Right renal cortex interstitium (tissue), 3 donors: ENCODE data around the gene MYO9A. TPM values are rescaled to one million over a fixed set of nuclear protein-coding genes. Genes with fewer than 3 reads are reported as not detected.
"Not testable (repeated sequence)": the region's sequence is repeated elsewhere in the genome, so short reads cannot be mapped to it uniquely, and the experiment has no call there.

Source experiments
- DNase-seq, 3 donors: peaks; one replicate each; pipeline ENCODE4 v3.0.0-alpha.2; 2013; ENCODE audit warnings: low read depth in 3 of 3, low spot score in 2 of 3
- polyA plus RNA-seq, 3 donors: library from polyadenylated mRNA; unstranded; fragments of 120-200 nt; gene quantifications; one replicate each; pipeline ENCODE4 v1.2.1, GENCODE V29; 2013; ENCODE audit not compliant: insufficient read length in 3 of 3

Gene MYO9A
- polyA plus RNA-seq, 3 donors: 33.3 to 37.7 (median 36.2) TPM

DNA sequence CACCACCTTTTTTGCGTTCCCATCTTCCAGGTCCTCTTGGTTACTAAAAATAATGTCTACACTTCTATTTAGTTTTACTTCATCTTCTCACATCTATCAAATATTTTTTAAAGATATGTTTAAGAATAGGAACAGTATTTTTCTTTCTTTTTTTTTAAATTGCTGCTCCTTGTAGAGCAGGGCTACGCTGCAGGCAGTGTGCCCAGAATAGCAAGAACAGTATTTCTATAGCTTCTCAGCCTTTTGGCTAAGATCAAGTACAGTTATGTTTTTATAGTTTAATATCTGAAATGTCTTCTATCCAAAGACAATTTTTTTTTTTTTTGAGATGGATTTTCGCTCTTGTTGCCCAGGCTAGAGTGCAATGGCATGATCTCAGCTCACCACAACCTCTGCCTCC is 73.0 kb downstream of the MYO9A start:
- DNase-seq: no peak

DNA sequence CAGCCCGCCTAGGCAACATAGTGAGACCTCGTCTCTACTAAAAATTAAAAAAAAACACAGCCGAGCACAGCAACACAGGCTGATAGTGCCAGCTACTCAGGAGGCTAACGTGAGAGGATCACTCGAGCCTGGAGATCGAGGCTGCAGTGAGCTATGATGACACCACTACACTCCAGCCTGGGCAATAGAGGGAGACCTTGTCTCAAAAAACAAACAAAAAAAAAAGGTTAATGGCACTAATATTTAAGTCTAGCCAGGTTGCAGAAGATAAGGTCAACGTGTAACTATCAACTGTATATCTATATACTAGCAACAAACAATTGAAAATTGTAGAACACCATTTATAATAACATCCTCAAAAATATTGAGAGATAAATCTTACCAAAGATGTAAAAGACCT is 75.1 kb downstream of the MYO9A start:
- DNase-seq: no peak

DNA sequence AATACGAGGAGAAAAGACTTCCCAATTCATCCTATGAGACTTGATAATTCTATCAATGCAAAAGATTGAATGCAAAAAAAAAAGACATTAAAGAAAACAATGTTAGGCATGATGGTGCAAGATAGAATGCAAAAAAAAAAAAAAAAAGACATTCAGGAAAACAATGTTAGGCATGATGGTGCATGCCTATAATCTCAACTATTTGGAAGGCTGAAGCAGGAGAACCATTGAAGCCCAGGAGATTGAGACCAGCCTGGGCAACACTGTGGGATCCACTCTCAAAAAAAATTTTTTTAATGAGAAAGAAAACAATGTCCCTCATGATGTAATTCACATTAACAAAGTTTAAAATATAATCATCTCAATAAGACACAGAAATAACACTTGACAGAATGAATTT is 75.9 kb downstream of the MYO9A start:
- DNase-seq: no peak

DNA sequence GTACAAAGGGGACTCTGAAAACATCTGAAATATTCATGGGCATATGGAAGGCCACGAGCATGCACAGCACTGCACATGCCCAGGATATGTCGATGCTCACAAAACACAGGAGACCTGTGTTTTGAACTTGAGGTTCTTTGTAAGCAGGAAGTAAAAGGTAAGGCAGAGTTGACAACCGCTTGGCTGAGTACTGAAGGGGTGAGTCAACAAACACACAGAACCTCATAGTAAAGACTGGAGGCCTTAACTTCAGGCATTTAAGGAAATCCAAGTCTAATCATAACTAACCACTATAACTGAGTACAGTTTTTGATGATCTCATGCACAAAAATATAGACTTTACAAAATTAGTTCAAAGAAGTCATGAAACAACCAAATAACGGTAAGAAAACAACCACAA is 80.6 kb downstream of the MYO9A start:
- DNase-seq: no peak

DNA sequence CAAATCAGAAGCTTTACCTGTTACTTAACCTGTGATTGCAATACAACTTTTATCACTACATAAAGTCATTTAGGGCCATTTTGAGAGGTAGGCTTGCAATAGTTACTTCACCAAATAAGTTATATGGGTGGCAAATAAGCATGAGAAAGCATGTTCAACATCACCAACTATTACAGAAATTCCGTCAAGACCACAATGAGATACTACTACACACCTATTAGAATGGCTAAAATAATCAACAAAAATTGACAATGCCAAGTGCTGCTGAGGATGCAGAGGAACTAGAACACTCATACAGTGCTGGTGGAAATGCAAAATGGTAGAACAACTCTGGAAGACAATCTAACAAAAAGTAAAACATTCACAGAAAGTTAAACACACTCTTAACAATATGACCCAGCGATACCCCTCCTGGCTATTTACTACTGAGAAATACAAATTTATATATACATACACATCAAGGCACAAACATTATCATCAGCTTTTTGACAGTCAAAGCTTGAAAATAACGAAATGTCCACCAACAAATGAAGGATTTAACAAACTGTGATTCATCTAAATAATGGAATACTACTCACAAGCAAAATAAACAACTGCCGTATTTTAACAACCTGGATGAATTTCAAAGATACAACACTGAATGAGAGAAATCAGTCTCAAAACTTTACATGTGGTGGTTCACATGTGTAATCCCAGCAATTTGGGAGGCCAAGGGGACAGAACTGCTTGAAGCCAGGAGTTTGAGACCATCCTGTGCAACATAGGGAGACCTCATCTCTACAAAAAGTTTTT is 82.9 kb downstream of the MYO9A start:
- no peak for DNase-seq

DNA sequence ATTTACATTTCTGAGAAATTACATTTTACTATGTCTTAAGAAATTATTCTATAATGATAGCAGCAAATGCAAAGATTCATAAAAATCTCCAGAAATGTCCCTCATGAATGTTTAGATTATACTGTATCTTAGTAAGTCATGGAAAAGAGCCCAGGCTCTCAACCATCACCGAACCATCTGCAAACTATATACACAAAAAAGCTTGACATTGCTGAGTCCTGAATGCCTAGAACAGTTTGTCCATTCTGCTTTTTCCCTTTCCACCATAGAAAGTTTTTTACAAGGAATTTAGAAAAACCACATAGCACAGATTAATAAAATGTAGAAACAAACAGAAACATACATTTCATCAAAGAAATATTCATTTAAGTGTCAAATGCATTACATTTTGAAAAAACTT is 83.6 kb downstream of the MYO9A start:
- no peak for DNase-seq

DNA sequence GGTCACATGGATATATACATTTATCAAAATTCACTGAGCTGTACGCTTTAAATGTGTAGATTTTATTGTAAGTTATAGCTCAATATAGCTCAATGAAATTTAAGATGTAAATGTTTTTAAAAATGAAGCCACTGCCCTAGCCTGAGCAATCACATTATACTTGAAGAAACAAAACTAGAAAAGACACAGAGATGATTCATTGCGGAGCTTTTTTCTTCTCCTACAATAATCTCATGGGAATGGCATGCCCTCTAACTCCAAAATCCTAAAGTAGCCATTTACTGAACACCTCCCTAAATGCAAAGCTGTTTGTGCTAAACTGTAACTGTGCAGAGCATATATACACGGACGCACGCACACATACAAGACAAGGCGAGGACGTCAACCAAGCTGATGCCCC is 84.2 kb downstream of the MYO9A start:
- no peak for DNase-seq

DNA sequence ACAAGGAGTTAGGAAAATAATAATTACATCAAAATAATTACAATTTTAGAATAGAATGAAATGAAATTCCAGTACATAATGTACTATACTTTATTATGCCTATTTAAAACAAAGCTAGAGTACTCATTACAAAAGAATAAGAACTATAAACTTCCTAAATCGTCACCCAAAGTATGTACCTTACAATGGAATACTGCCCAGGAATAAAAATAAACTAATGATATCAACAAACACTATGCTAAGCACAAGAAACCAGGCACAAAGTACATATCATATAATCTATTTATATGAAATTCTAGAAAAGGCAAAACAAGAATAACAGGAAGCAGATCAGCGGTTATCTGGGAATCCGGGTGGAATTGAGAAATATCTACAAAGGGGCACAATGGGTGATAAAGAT is 84.7 kb downstream of the MYO9A start:
- DNase-seq: no peak

DNA sequence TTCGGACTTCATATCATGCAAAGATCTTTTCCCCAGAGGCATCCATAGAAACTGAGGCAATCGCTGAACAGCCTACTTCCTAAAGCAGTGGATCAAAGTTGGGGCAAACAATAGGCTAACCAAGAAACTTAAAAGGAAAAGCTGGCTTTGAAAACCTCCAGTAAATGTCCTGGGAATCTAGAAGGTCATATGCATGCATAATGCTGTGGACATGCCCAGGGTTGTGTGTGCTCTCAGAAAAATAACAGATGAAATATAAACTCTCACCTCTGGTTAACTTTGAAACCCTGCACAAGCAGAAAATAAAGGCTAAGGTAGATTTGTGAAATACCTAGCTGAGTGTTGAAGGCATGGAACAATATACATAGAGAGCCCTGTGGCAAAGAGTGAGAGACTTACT is 96.3 kb downstream of the MYO9A start:
- no peak for DNase-seq

DNA sequence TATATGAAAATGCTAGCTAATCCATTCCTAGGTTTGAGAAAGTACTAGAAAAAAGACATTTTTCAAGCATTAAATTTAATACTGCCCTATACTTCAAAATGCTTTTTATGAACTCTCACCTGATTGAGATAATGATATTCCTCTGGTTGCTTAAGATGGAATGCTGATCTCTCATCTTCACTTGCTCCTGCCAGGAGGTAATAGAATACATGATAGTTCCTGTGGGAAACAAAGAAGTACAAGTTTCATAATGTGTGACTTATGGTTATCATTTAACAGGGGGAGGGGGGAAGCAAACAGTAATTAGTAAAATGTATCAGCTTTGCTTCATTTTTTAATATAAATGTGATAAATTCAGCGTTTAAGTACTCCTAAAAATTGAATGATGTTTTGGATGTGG is 97.2 kb downstream of the MYO9A start:
- no peak for DNase-seq

DNA sequence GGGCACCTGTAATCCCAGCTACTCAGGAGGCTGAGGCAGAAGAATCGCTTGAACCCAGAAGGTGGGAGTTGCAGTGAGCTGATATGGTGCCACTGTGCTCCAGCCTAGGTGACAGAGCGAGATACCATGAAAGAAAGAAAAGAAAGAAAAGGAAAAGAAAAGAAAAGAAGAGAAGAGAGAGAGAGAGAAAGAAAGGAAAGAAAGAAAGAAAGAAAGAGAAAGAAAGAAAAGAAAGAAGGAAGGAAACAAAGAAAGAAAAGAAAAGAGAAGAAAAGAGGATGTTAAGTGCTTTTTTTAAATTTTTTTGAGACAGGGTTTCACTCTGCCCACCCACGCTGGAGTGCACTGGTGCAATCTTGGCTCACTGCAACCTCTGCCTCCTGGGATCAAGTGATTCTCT is 103.4 kb downstream of the MYO9A start:
- not testable (repeated sequence) for DNase-seq

DNA sequence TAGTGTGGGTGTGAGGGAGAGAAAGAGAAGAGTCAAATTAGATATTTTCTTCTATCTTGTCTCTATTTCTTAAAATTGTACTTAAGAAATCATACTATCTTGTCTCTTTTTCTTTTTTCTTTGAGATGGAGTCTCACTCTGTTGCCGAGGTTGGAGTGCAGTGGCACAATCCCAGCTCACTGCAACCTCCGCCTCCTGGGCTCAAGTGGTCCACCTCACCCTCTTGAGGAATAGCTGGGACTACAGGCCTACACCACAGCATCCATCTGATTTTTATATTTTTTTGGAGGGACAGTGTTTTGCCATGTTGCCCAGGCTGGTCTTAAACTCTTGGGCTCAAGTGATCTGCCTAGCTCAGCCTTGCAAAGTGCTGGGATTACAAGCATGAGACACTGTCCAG is 104.2 kb downstream of the MYO9A start:
- DNase-seq: no peak

DNA sequence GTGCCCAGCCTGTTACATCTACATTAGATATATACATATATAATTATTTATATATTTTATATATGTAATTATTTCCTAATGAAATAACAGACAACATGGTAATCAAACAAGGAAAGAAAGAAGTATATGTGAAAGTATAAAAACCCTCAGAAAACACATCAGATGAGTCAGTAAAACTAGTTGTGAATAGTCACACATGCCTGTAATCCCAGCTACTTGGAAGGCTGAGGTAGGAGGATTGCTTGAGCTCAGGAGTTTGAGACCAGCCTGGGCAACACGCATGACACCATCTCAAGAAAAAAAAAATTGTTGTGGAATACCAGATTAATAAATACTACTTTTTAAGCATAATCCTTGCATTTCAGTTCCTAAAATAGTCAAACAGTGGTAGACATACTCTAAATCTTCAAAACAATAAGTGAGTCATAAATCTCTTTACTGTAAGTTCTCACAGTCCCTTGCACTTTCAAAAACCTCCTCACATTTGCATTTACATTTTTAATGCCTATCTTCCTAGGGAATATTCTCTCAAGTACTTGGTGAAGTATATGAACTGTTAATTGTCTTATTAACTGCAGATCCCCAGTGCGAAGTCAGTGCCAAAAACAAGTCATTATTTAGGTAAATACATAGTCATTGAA is 106.5 kb downstream of the MYO9A start:
- DNase-seq: no peak

DNA sequence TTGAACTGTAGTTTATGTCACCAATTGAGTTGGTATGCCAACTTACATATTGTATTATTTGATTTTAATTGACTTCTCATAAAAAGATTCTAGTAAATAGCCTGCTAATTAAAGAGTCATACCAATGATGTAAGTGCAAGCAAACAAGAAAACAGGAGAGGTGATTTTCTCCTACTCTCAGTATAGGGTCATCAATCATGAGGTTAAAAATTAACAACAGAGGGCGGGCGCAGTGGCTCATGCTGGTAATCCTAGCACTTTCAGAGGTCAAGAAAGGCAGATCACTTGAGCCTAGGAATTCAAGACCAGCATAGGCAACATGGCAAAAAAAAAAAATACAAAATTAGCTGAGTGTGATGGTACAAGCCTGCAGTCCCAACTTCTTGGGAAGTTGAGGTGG is 108.7 kb downstream of the MYO9A start:
- peak in 2 of 3 donors; percentile 27 to 32 for DNase-seq

DNA sequence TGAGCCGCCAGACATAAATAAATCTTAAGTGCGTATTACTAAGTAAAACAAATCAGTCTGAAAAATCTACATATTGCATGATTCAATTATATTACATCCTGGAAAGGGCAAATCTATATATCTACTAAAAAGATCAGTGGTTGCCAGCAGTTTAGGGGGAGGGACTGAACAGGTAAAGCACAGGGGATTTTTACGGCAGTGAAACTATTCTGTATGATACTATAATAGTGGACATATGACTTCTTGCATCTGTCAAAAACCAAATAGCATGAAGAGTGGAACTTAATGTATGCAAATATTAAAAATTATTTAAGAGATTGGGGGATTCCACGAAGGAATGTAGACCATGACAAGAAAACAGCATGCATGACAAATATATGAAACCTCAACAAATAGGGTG is 111.6 kb downstream of the MYO9A start:
- DNase-seq: no peak

DNA sequence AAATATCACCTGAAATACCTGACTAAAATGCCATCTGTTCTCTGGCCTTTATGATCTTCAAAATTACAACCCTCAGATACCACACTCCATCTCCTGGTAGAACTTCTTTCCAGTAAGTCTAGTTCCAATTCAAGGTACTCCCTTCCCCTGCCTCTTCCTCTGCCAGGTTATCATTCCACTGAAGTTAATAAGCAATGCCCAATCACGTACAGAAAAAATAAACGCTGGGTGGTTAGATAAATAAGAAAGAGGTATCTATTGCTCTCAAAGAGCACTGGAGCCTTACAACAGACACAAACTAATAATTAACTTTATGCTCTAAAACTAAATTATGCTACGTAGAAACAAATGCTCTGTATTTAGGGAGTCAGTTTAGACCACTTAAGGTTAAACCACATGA is 112.5 kb downstream of the MYO9A start:
- no peak for DNase-seq

DNA sequence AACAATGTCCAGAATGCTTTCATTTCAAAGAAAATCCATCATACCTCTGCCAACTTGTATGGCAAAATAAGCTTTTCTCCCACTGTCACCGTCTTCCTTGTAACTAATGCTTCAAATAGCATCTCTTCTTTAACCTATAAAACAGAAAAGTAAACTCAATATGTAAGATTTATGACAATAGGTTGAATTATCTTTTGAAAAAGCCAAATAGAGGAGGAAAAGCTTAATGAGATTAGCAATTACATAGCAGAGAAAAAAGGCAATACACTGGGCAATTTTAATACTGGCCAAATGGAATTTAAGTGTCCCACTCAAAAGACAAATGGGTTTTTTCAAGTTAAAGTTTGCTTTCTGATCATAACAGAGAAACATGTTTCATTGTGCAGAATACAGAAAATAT is 118.1 kb downstream of the MYO9A start:
- no peak for DNase-seq

DNA sequence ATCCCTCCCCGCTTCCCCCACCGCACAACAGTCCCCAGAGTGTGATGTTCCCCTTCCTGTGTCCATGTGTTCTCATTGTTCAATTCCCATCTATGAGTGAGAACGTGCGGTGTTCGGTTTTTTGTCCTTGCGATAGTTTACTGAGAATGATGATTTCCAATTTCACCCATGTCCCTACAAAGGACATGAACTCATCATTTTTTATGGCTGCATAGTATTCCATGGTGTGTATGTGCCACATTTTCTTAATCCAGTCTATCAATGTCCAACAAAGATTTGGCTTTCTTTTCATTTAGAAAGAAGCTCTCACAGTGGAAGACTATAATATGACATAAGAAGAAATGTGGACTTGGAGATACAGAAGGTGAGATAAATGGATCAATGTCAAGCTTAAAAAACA is 119.2 kb downstream of the MYO9A start:
- DNase-seq: not testable (repeated sequence)

DNA sequence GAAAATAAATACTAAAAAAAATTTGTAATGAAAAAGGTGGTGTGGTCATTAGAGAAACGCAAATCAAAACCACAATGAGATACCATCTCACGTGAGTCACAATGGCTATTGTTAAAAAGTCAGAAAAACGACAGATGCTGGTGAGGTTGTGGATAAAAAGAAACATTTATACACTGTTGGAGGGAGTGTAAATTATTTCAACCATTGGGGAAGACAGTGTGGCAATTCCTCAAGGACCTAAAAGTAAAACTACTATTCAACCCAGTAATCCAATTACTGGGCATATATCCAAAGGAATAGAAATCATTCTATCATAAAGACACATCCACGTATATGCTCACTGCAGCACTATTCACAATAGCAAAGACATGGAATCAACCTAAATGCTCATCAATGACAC is 120.3 kb downstream of the MYO9A start:
- no peak for DNase-seq

DNA sequence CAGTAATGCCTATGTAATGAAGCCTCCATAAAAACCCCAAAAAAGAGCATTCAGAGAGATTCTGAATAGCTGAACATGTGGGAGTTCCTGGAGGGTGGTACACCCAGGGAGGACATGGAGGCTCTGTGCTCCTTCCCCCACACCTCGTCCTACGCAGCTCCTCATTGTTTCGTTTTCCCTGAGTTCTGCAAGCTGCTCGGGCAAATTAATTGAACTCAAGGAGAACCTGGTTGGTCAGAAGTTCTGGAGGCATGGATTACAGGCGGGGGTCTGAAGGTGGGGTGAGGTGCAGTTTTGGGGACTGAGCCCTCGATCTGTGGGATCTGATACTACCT is 142.2 kb downstream of the MYO9A start:
- no peak for DNase-seq

DNA sequence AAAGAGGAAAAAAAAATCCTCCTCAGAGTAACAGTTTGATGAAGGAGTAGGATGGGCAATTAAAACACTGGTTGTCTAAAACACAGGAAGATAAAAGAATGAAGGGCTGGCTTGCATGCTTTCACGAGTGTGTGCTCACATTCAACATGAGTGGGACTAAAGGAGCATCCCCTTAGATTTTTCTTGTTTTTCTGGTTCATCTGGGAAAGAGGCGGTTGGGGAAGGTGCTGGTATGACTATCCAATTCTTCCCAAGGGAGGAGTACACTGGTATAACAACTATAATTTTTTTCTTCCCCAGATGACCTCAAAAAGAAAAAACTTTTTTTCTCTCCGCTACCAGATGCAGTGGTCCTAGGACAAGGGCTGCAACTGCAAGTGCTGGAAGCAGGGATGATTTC is 143.7 kb downstream of the MYO9A start:
- DNase-seq: no peak

DNA sequence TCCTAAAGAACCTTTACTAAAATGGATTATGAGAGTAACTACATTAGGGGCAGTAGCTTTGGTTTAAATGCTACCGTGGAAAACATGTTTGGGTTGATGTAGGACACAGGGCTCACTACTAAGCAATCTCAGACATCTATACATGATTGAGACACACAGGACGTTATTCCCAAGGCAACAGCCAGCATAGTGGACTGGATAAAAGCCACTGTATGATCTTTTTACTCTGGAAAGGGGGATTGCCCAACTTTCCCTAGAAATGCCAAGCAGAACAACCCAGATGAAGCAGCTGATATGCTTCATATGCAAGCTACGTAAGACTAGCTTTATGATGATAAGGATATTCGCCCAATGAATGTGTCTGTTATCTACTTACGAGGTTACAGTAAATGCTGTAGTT is 144.6 kb downstream of the MYO9A start:
- DNase-seq: no peak

DNA sequence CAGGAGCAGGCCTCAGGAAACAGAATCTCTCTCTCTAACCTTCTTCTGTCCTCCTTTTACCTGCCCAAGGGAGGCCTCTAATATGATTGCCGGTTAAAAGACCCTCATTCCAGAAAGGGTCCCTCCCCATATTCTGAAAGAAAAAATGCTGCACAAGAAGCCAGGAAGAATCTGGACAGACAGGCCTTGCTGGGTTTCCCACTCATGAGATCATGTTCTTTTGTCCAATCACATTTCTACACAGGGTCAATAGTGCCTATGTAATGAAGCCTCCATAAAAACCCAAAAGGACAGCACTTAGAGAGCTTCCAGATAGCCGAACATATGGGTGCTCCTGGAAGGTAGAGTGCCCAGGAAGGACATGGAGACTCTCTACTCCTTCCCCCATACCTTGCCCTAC is 146.0 kb downstream of the MYO9A start:
- no peak for DNase-seq
